GM21381 (cell line): Measurements from ENCODE around the gene NDUFB11.
A peak's percentile ranks its signal among the peaks of the same experiment; 100 is the strongest.
"Not testable (repeated sequence)": the region's sequence is repeated elsewhere in the genome, so short reads cannot be mapped to it uniquely, and the experiment has no call there.

Source experiments
- ATAC-seq: cut with Tn5 transposase; IDR thresholded peaks from one replicate; pipeline ENCODE4 v1.9.1; 2021; ENCODE audit warnings: mild to moderate bottlenecking, moderate library complexity; ENCODE audit not compliant: unreplicated experiment

The NDUFB11 gene

GRCh38 chrX:47146936-47147859, 2.7 kb upstream of the NDUFB11 start:
- ATAC-seq: no peak

DNA sequence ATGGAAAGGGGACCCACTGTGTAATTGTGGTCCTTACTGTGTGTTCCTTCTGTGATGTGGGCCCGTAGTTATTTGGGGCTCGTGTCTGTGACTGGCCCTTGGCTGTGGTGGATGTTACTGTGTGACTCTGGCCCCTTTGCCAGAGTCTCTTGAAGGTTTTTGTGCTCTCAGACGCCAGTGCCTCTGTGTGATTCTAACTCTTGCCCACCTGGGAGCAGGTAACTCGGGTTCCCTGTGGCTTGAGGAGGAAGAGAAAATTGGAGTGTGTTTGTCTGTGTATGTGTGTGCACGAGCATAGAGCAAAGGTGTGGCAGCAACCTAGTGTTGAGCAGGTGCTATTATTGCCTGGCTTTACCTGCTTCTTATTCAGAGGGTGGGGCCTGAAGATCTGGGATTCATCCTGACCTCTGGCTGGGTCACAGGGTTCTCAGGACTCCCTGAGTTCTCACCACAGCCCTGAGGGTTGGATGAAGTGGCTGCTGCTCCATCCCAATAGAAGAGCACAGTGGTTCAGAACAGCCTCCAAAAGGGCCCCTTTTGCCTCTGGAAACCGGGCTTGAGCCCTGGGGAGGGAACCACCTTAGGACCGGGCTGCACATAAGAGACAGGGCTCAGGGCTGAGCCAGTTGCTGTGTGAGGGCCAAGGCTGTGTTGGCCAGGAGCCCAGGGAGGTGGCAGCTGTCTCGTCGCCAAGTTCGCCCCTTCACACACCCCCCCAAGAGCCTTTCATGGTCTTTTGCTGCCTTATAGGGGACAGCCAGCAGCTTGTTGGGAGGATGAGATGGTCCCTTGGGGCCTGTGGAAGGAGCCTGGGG, 1.8 kb upstream of the NDUFB11 start:
- ATAC-seq: no peak

DNA sequence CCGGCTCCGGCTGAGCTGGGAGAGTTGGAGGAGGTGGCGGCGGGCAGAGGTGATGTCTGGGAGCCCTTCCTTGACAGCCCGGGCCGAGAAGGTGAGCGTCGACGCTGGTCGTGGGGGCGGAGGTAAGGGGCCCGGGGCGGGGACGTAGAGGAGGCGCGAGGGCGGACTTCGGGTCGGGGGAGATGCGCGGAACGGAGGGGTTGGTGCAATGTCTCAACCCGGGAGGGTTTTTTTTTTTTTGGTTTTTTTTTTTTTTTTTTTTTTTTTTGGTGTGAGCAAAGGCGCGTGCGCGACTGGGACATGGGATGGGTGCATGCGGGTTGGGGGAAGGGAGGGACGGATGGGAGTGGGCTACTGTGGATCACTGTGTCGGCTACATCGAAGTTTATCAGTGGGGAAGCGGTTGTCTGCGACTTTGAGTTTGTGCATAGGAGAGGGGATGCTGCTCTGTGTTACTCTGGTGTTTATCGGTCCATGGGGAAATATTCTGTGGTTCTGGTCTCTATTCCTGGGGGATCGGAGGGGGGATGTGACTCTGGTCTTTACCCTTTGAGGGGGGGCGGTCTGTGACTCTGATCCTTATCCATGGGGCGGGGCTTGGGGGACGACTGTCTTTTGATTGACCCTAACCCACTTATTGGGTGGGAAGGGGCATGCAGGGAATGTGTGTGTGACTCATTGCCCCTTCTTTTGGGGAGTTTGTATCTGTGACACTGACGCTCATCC, 1.1 kb upstream of the NDUFB11 start:
- peak; percentile 25 for ATAC-seq

DNA sequence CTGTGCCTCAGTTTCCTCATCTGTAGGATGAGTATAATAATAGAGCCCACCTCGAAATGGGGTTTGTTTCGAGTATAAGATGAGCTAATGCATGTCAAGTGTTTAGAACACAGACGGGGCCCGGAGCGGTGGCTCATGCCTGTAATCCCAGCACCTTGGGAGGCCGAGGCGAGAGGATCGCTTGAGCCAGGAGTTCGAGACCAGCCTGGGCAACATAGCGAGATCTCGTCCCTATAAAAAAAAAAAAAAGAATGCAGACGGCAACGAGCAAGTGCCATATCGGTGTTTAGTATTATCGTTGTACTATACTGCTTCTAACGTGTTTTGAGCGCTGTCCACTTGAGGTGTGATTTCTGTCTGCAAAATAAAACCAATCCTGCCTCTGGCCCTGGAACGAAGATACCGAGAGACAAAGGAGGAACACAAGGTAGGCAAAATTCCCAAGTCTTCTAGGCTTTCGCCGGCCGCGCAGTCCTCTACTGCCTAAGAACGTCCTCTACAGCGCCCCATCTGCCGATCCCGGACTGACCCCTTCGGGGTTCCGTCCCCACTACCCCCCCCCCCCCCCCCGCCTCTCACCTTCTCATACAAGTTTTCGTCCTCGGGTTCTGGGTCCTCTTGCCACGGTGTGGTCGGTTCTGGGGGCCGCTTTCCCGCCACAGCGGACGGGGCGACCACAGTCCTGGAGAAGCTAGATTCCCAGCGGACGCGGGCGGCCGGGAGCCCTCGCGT, 442 bp downstream of the NDUFB11 start:
- peak; percentile 3 for ATAC-seq

GRCh38 chrX:47138171-47138570, 6.3 kb downstream of the NDUFB11 start:
- ATAC-seq: no peak

DNA sequence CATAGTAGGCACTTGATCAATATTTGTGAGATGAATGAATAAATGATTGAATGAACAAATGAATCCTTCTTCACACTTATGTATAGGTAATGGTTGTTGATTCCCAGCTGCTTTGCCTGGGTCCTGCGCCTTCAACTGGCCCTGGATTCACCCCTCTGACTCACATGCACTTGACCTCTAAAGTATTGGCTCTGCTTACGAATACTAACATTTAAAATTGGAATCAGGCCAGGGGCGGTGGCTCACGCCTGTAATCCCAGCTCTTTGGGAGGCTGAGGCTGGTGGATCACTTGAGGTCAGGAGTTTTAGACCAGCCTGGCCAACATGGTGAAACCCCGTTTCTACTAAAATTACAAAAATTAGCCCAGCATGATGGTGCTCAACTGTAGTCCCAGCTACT, 8.9 kb downstream of the NDUFB11 start:
- ATAC-seq: not testable (repeated sequence)

DNA sequence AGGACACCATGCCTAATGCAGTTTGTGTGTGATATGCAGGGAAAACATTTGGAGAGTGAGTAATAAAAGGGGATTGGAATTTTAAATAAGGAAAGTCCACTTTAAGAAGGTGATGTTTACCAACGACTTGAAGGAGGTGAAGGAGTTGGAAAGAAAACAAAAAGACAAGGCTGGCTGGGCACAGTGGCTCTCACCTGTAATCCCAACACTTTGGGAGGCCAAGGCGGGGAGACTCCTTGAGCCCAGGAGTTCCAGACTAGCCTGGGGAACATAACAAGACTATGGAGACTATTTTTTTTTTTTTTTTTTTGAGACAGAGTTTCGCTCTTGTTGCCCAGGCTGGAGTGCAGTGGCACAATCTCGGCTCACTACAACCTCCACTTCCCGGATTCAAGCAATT, 11.0 kb downstream of the NDUFB11 start:
- no peak for ATAC-seq

DNA sequence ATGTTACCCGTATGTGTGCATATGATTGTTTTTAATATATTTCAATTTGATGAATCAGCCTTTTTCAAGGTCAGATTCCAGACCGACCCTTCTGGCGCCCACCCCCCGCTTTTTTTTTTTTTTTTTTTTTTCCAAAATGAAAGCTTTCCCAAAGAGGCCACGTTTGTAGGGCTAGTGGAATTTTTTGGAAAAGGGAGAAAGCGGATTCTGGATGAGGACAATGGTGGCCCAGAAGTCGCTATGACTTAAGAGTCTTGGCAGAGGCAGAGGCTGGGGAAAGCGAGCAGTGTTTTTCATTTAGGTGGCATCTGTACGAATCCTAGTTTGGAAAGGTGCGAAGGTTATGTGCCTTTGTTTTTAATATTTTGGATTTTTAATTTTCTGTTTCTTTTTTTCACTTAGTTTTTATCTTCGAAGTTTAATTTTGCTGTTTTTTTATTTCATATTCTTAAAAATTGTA, 14.6 kb downstream of the NDUFB11 start:
- no peak for ATAC-seq

GRCh38 chrX:47129157-47129898, 15.2 kb downstream of the NDUFB11 start:
- peak; percentile 99 for ATAC-seq

DNA sequence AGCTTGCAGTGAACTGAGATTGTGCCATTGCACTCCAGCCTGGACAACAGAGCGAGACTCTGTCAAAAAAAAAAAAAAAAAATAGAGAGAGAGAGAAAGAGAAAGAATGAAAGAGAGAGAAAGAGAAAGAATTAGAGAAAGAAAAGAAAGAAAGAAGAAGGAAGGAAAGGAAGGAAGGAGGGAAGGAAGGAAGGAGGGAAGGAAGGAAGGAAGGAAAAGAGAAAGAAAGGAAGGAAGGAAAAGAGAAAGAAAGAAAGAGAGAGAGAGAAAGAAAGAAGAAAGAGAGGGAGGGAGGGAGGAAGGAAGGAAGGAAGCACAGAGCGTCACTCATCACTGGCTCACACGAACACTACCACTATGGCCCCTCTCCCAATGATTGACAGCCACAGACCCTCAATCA, 20.0 kb downstream of the NDUFB11 start:
- ATAC-seq: not testable (repeated sequence)

- not testable (repeated sequence) for ATAC-seq
These were observed 27.9 kb downstream of the NDUFB11 start for GRCh38 chrX:47116551-47117110.

DNA sequence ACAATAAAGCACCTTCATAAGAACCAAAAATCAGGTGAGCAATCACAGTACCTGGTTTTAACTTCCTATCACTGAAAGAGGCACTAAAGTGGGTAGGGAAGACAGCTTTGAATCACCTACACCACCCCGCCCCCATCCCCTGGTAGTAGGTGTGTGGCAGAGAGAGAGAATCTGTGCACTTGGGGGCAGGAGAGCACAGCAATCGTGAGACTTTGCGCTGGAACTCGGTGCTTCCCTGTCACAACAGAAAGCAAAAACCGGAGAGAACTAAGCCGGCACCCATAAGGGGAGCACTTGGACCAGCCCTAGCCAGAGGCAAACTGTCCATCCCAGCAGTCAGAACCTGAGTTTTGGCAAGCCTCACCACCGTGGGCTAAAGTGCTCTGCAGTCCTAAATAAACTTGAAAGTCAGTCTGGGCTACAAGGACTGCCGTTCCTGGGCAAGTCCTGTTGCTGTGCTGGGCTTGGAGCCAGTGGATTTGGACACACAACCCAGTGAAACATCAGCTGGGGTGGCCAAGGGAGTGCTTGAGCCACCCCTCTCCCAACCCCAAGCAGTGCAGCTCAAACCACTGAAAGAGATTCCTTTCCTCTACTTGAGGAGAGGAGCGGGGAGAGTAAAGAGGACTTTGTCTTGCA, 32.1 kb downstream of the NDUFB11 start:
- no peak for ATAC-seq

DNA sequence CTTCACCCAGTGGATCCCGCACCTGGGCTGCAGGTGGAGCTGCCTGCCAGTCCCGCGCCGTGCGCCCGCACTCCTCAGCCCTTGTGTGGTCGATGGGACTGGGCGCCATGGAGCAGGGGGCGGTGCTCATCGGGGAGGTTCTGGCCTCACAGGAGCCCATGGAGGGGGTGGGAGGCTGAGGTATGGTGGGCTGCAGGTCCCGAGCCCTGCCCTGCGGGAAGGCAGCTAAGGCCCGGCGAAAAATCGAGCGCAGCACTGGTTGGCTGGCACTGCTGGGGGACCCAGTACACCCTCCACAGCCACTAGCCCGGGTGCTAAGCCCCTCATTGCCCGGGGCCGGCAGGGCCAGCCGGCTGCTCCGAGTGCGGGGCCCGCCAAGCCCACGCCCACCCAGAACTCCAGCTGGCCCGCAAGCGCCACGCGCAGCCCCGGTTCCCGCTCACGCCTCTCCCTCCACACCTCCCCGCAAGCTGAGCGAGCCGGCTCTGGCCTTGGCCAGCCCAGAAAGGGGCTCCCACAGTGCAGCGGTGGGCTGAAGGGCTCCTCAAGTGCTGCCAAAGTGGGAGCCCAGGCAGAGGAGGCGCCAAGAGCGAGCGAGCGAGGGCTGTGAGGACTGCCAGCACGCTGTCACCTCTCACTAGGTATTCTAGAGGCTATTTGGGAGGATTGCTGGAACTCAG, 33.4 kb downstream of the NDUFB11 start:
- ATAC-seq: not testable (repeated sequence)

- no peak for ATAC-seq
These were observed 43.3 kb downstream of the NDUFB11 start for GRCh38 chrX:47101206-47101605.

- ATAC-seq: no peak
These were observed 46.0 kb downstream of the NDUFB11 start for GRCh38 chrX:47098338-47099094.

GRCh38 chrX:47097018-47097417, 47.5 kb downstream of the NDUFB11 start:
- ATAC-seq: no peak

GRCh38 chrX:47093860-47094259, 50.6 kb downstream of the NDUFB11 start:
- no peak for ATAC-seq

DNA sequence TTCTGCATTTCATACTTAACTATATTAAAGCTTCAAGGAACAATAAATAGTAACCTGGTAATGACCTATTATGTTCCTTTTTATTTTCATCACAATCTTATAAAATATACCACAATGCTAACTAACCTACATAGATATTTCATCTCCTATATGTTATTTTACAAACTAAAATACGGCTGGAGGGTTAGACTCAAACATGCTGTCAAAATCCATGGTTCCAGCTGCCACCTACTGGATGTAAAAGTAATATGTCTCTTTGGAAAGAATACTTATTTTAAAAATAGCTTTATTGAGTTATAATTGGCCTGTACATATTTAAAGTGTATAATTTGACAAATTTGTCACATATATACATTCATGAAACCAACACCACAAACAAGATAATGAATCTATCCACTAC, 51.3 kb downstream of the NDUFB11 start:
- no peak for ATAC-seq
